NCI-H2227 (cell line): ENCODE data around the gene PSMC1.
A peak's percentile ranks its signal among the peaks of the same experiment; 100 is the strongest.

Experiments
- DNase-seq: peaks from one replicate; lab custom pipeline; 2025; ENCODE audit not compliant: unreplicated experiment; lab: John Stamatoyannopoulos, UW

PSMC1 gene

GRCh38 chr14:90275820-90276219 lies 19.5 kb downstream of the PSMC1 start:
- DNase-seq, result no peak

GRCh38 chr14:90276646-90277367 lies 20.5 kb downstream of the PSMC1 start:
- no peak for DNase-seq

GRCh38 chr14:90277581-90278198 lies 21.3 kb downstream of the PSMC1 start:
- DNase-seq, result no peak

- DNase-seq, result no peak
Measured at GRCh38 chr14:90278199-90279175, 22.1 kb downstream of the PSMC1 start.

GRCh38 chr14:90280096-90280495 lies 23.7 kb downstream of the PSMC1 start:
- no peak for DNase-seq

GRCh38 chr14:90281261-90281660 lies 24.9 kb downstream of the PSMC1 start:
- DNase-seq, result no peak

- no peak for DNase-seq
Measured at GRCh38 chr14:90281756-90282155, 25.4 kb downstream of the PSMC1 start.

- peak; percentile 11 for DNase-seq
Measured at GRCh38 chr14:90287791-90288190, 31.4 kb downstream of the PSMC1 start.

- peak; percentile 65 for DNase-seq
Measured at GRCh38 chr14:90288651-90289355, 32.5 kb downstream of the PSMC1 start.

- DNase-seq, result no peak
Measured at GRCh38 chr14:90290337-90291011, 34.1 kb downstream of the PSMC1 start.

GRCh38 chr14:90291699-90292098 lies 35.3 kb downstream of the PSMC1 start:
- DNase-seq, result no peak

- DNase-seq, result no peak
Measured at GRCh38 chr14:90293766-90294730, 37.7 kb downstream of the PSMC1 start.

- no peak for DNase-seq
Measured at GRCh38 chr14:90294872-90295271, 38.5 kb downstream of the PSMC1 start.

GRCh38 chr14:90295870-90296516 lies 39.6 kb downstream of the PSMC1 start:
- no peak for DNase-seq

GRCh38 chr14:90296641-90297040 lies 40.3 kb downstream of the PSMC1 start:
- no peak for DNase-seq

GRCh38 chr14:90297876-90298629 lies 41.7 kb downstream of the PSMC1 start:
- no peak for DNase-seq

GRCh38 chr14:90299408-90299807 lies 43.1 kb downstream of the PSMC1 start:
- no peak for DNase-seq

GRCh38 chr14:90300611-90301047 lies 44.3 kb downstream of the PSMC1 start:
- no peak for DNase-seq
